ENCODE measurements around the gene TAP1.
A peak's percentile ranks its signal among the peaks of the same experiment; 100 is the strongest.
"Not testable (repeated sequence)": the region's sequence is repeated elsewhere in the genome, so short reads cannot be mapped to it uniquely, and the experiment has no call there.

Gene TAP1

GRCh38 chr6:32853541-32854375 is at the start of gene TAP1, which contains the start of gene PSMB9:
TAP1 (minus strand) TSS chr6:32853704; CDS start chr6:32853636, 68 bp downstream.
PSMB9 (plus strand) TSS chr6:32854192; CDS start chr6:32854230, 38 bp downstream.
- DNase-seq: peak; percentile 90

GRCh38 chr6:32895006-32895345 is 41.5 kb upstream of the TAP1 start:
- no peak for DNase-seq

GRCh38 chr6:32894085-32895005 is 40.8 kb upstream of the TAP1 start:
- DNase-seq: peak; percentile 86

- DNase-seq: peak; percentile 23
Observed at GRCh38 chr6:32890831-32891230, 37.3 kb upstream of the TAP1 start.

- no peak for DNase-seq
Observed at GRCh38 chr6:32889533-32889932, 36.0 kb upstream of the TAP1 start.

GRCh38 chr6:32888576-32888975 is 35.1 kb upstream of the TAP1 start:
- no peak for DNase-seq

GRCh38 chr6:32887616-32888015 is 34.1 kb upstream of the TAP1 start:
- DNase-seq: no peak

- DNase-seq: no peak
Observed at GRCh38 chr6:32886681-32887383, 33.3 kb upstream of the TAP1 start.

GRCh38 chr6:32885698-32886286 is 32.3 kb upstream of the TAP1 start:
- peak; percentile 78 for DNase-seq

GRCh38 chr6:32883789-32884188 is 30.3 kb upstream of the TAP1 start:
- peak; percentile 58 for DNase-seq

GRCh38 chr6:32882879-32883250 is 29.4 kb upstream of the TAP1 start:
- no peak for DNase-seq

GRCh38 chr6:32880962-32881361 is 27.5 kb upstream of the TAP1 start:
- DNase-seq: not testable (repeated sequence)

- no peak for DNase-seq
Observed at GRCh38 chr6:32879691-32880090, 26.2 kb upstream of the TAP1 start.

GRCh38 chr6:32876603-32877002 is 23.1 kb upstream of the TAP1 start:
- no peak for DNase-seq

- DNase-seq: not testable (repeated sequence)
Observed at GRCh38 chr6:32873947-32874346, 20.4 kb upstream of the TAP1 start.

- peak; percentile 62 for DNase-seq
Observed at GRCh38 chr6:32868257-32868788, 14.8 kb upstream of the TAP1 start.

- no peak for DNase-seq
Observed at GRCh38 chr6:32867554-32868256, 14.2 kb upstream of the TAP1 start.

- DNase-seq: no peak
Observed at GRCh38 chr6:32867022-32867477, 13.5 kb upstream of the TAP1 start.

- no peak for DNase-seq
Observed at GRCh38 chr6:32865724-32866443, 12.4 kb upstream of the TAP1 start.

- no peak for DNase-seq
Observed at GRCh38 chr6:32862725-32863124, 9.2 kb upstream of the TAP1 start.

GRCh38 chr6:32860674-32861073 is 7.2 kb upstream of the TAP1 start:
- no peak for DNase-seq
